Measurements from ENCODE around the gene EDDM3A.

GRCh38 chr14:20745571-20746358, at the start of gene EDDM3A:
- no peak for TF ChIP-seq EZH2 (IDR thresholded peaks at IDR 0.05; ENCODE audit: insufficient read depth, low read length)
- no peak for TF ChIP-seq CTCF (IDR thresholded peaks at IDR 0.05; ENCODE audit: insufficient read depth, low read depth, low read length)

All from astrocyte (in vitro differentiated cells and primary cell).